GM12801 (cell line): ENCODE data around the gene ETV1.

Experiments used
- TF ChIP-seq, protein P1 (sequence below): IDR thresholded peaks from one replicate; pipeline ENCODE4 v1.5.1; 2011; ENCODE audit warnings: control low read depth; ENCODE audit not compliant: insufficient read length; ENCODE audit errors: extremely low read depth

The ETV1 gene

DNA sequence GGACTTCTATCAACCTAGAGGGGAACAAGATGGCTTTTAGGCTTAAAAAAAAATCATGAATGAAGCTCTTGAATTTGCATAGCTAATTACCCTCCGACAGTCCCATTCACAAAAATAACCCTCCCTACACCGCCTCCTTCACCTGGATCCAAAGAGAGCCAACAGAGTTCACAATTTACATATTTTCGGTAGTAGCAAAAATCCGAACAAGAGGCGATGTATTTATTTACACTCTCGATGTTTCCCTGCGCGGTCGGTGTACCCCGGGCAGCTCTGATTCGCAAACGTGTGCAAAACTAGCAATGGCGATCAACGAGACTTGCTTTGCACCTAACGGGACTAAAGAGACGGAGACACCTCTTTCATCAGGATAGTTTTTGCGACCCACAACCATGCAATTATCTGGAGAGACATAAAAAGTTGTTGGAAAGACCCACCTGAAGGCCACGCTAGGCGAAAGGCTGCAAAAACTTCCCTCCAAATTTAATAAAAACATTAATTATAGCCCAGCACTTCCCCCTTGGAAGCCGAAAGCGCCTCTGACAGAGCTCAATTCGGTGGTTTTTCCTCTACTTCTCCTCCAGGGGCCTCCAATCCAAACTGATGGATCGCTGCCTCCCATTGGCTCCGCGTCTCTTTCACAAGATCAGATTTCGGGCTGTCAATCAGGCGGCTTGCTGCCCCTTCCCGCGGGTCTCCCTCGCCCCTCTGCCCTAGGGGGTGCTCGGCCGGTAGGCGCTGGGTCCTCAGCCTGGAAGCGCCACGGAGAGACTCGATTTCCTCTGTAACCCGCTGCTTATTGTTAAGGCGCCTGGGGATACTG is at the start of gene ETV1:
TSS of gene ETV1 (minus strand) at position 541 of the 823 bp plus-strand sequence. CDS start 614 bp downstream, outside the sequence.
- TF ChIP-seq, protein P1, sequence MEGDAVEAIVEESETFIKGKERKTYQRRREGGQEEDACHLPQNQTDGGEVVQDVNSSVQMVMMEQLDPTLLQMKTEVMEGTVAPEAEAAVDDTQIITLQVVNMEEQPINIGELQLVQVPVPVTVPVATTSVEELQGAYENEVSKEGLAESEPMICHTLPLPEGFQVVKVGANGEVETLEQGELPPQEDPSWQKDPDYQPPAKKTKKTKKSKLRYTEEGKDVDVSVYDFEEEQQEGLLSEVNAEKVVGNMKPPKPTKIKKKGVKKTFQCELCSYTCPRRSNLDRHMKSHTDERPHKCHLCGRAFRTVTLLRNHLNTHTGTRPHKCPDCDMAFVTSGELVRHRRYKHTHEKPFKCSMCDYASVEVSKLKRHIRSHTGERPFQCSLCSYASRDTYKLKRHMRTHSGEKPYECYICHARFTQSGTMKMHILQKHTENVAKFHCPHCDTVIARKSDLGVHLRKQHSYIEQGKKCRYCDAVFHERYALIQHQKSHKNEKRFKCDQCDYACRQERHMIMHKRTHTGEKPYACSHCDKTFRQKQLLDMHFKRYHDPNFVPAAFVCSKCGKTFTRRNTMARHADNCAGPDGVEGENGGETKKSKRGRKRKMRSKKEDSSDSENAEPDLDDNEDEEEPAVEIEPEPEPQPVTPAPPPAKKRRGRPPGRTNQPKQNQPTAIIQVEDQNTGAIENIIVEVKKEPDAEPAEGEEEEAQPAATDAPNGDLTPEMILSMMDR: no peak

DNA sequence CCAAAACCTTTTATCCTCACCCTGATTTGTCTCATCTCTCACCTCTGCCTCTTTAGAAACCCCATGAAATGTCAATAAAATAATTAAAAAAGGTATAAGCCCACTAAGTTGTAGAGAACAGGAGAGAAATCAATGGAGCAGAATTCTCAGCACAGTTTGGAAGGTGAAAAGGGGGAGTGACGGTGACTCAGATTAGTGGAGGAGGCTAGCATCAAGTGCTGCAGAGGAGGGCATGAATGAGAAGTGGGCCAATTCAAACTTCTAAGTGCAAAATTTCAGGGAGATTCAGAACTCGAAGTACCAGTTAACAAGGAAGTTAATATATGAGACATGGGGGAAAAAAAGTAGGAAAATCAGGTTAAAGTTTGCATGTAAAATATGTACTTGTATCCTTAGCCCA is 34.9 kb upstream of the ETV1 start:
- TF ChIP-seq, protein P1: no peak

DNA sequence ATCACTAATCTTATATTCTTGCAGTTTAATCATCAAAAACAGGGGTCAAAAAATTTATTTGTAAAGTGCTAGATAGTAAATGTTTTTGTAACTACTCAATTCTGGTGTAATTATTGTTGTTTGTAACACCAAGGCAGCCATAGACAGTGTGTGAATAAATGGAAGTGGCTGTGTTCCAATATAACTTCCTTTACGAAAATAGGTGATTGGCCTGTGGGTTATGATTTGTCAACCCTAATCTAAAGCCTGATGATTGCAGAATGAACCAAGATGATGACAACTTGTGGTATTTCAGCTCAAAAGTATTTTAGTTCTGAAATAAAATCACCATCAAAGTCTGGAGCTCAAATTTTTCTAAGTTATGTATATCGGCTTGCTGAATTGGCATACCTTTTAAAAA is 34.4 kb upstream of the ETV1 start:
- TF ChIP-seq, protein P1: no peak

DNA sequence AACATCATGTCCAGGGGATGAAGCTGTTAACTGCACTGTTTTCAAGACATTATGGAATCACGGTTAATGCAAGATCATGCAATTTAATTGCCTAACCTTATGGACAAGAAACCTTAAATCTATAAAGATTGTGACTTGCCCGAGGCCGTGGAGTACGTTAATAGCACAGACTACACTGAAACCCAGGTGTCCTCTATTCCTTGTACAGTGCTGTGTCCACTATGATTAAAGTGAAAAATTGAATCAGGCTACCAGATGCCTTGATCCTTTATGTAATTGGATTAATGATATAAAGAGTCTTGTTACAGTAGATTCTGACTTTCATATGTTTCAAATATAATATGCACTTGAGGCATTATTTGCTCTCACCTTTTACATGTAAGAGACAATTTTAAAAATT is 33.9 kb upstream of the ETV1 start:
- TF ChIP-seq, protein P1: no peak

DNA sequence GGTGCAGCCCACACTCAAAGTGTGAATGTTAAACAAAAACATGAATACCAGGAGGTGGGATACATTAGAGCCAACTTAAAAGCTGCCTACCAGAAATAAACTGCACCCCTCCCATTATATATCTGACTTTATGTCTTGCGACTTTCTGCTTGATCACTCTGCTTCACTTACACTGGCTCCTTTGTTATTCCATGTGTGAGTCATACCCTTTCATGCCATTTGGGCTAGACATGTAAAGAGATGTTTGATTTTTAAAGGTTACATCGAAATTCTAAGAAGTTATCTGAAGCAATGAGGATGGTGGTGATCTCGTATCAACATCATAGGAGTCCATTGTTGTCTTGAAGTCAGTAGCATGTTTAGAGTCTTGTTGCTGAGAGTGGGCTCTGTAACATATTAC is 31.6 kb upstream of the ETV1 start:
- TF ChIP-seq, protein P1: no peak

DNA sequence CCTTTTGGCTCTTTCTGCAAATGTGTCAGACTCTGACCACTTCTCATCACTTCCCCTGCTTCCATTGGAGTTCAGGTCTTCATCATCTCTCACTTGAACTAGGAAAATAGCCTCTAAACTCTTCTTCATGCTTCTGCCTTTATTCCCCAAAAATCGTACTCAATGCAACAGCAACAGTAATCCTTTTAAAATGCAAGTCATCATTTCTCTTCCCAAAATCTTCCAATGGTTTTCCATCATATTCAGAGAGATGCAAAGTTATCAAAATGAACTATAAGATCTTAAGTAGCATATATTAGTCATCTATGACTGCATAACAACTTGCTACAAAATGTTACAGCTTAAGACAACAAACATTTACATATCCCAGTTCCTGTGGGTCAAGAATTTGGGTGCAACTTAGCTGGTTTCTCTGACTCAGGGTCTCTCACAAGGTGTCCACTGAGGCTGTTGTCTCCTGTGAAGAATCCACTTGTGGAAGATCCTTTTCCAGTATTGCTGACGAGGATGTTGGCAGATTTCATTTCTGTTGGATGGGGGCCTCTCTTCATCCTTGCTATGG is 31.0 kb upstream of the ETV1 start:
- TF ChIP-seq, protein P1: no peak

DNA sequence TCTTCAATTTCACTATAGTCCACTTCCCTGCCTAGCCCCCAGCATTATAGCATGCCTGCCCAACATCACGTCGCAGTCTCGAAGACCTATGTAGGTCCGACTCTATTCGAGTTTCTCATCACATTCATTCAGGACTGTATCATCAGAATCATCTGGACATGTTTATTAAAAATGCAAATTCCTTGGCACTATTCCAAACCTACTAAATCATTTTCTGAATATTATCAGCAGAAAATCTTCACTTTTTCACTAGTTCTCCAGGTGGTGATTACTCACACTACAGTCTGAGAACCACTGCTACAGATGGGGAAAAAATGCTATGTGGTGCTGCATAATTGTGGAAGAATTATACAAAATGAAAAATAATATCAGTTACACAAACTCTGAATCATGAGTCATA is 29.3 kb upstream of the ETV1 start:
- TF ChIP-seq, protein P1: no peak
